ENCODE measurements around the gene ARFGAP3.

Gene ARFGAP3

GRCh38 chr22:42833104-42833503 is 24.0 kb downstream of the ARFGAP3 start:
- Histone ChIP-seq H3K27me3 (ENCODE audit: control insufficient read depth in 1 of 2, insufficient read depth in 2 of 2, low read length in 2 of 2) (no peaks in the 10 kb centered on the region), H3K9ac (ENCODE audit: low read length) (no peak overlapping the region), H3K9me3 (ENCODE audit: low read length) (no peaks in the 10 kb centered on the region), H3K27ac (ENCODE audit: low read depth, low read length) (no peak overlapping the region), H3K4me1 (ENCODE audit: insufficient read depth, low read length) (no peaks in the 10 kb centered on the region), H3K36me3 (ENCODE audit: insufficient read depth, low read length) (peaks cover 57% of the 10 kb centered on the region), H3K4me3 (ENCODE audit: low read depth in 1 of 2, low read length in 2 of 2) (no peak overlapping the region)

- Histone ChIP-seq H3K9ac (ENCODE audit: low read length) (no peak overlapping the region), H3K4me1 (ENCODE audit: insufficient read depth, low read length) (no peaks in the 10 kb centered on the region), H3K27ac (ENCODE audit: low read depth, low read length) (no peak overlapping the region), H3K36me3 (ENCODE audit: insufficient read depth, low read length) (peaks cover 61% of the 10 kb centered on the region), H3K9me3 (ENCODE audit: low read length) (no peaks in the 10 kb centered on the region), H3K4me3 (ENCODE audit: low read depth in 1 of 2, low read length in 2 of 2) (no peak overlapping the region), H3K27me3 (ENCODE audit: control insufficient read depth in 1 of 2, insufficient read depth in 2 of 2, low read length in 2 of 2) (no peaks in the 10 kb centered on the region)
Measured at GRCh38 chr22:42831712-42832111, 25.4 kb downstream of the ARFGAP3 start.

GRCh38 chr22:42830161-42830560 is 26.9 kb downstream of the ARFGAP3 start:
- no peak overlapping the region for H3K4me3 ChIP-seq (ENCODE audit: low read depth in 1 of 2, low read length in 2 of 2)
- H3K27me3 ChIP-seq (ENCODE audit: control insufficient read depth in 1 of 2, insufficient read depth in 2 of 2, low read length in 2 of 2), result no peaks in the 10 kb centered on the region
- no peak overlapping the region for H3K9ac ChIP-seq (ENCODE audit: low read length)
- H3K36me3 ChIP-seq (ENCODE audit: insufficient read depth, low read length), result peaks cover 63% of the 10 kb centered on the region
- H3K27ac ChIP-seq (ENCODE audit: low read depth, low read length), result no peak overlapping the region
- no peaks in the 10 kb centered on the region for H3K4me1 ChIP-seq (ENCODE audit: insufficient read depth, low read length)
- H3K9me3 ChIP-seq (ENCODE audit: low read length), result no peaks in the 10 kb centered on the region

GRCh38 chr22:42829302-42829701 is 27.8 kb downstream of the ARFGAP3 start:
- H3K36me3 ChIP-seq (ENCODE audit: insufficient read depth, low read length), result peaks cover 63% of the 10 kb centered on the region
- no peak overlapping the region for H3K27ac ChIP-seq (ENCODE audit: low read depth, low read length)
- no peaks in the 10 kb centered on the region for H3K4me1 ChIP-seq (ENCODE audit: insufficient read depth, low read length)
- H3K27me3 ChIP-seq (ENCODE audit: control insufficient read depth in 1 of 2, insufficient read depth in 2 of 2, low read length in 2 of 2), result no peaks in the 10 kb centered on the region
- no peak overlapping the region for H3K4me3 ChIP-seq (ENCODE audit: low read depth in 1 of 2, low read length in 2 of 2)
- H3K9me3 ChIP-seq (ENCODE audit: low read length), result no peaks in the 10 kb centered on the region
- no peak overlapping the region for H3K9ac ChIP-seq (ENCODE audit: low read length)

GRCh38 chr22:42825796-42826195 is 31.3 kb downstream of the ARFGAP3 start:
- H3K9ac ChIP-seq (ENCODE audit: low read length), result no peak overlapping the region
- no peak overlapping the region for H3K27ac ChIP-seq (ENCODE audit: low read depth, low read length)
- peaks cover 57% of the 10 kb centered on the region for H3K36me3 ChIP-seq (ENCODE audit: insufficient read depth, low read length)
- H3K4me1 ChIP-seq (ENCODE audit: insufficient read depth, low read length), result no peaks in the 10 kb centered on the region
- no peak overlapping the region for H3K4me3 ChIP-seq (ENCODE audit: low read depth in 1 of 2, low read length in 2 of 2)
- no peaks in the 10 kb centered on the region for H3K27me3 ChIP-seq (ENCODE audit: control insufficient read depth in 1 of 2, insufficient read depth in 2 of 2, low read length in 2 of 2)
- no peaks in the 10 kb centered on the region for H3K9me3 ChIP-seq (ENCODE audit: low read length)

- H3K27ac ChIP-seq (ENCODE audit: low read depth, low read length), result no peak overlapping the region
Measured at GRCh38 chr22:42821386-42821785, 35.7 kb downstream of the ARFGAP3 start.

GRCh38 chr22:42820045-42820763 is 36.9 kb downstream of the ARFGAP3 start:
- peaks cover 47% of the 10 kb centered on the region for H3K36me3 ChIP-seq (ENCODE audit: insufficient read depth, low read length)
- H3K27me3 ChIP-seq (ENCODE audit: control insufficient read depth in 1 of 2, insufficient read depth in 2 of 2, low read length in 2 of 2), result no peaks in the 10 kb centered on the region
- H3K27ac ChIP-seq (ENCODE audit: low read depth, low read length), result no peak overlapping the region
- H3K4me1 ChIP-seq (ENCODE audit: insufficient read depth, low read length), result peaks cover 12% of the 10 kb centered on the region
- no peak overlapping the region for H3K4me3 ChIP-seq (ENCODE audit: low read depth in 1 of 2, low read length in 2 of 2)
- no peak overlapping the region for H3K9ac ChIP-seq (ENCODE audit: low read length)
- no peaks in the 10 kb centered on the region for H3K9me3 ChIP-seq (ENCODE audit: low read length)

More at GRCh38 chr22:42821386-42821785, 35.7 kb downstream of the ARFGAP3 start:
- peaks cover 52% of the 10 kb centered on the region for H3K36me3 ChIP-seq (ENCODE audit: insufficient read depth, low read length)
- H3K9ac ChIP-seq (ENCODE audit: low read length), result no peak overlapping the region
- H3K4me3 ChIP-seq (ENCODE audit: low read depth in 1 of 2, low read length in 2 of 2), result no peak overlapping the region
- no peaks in the 10 kb centered on the region for H3K27me3 ChIP-seq (ENCODE audit: control insufficient read depth in 1 of 2, insufficient read depth in 2 of 2, low read length in 2 of 2)
- peaks cover 12% of the 10 kb centered on the region for H3K4me1 ChIP-seq (ENCODE audit: insufficient read depth, low read length)
- no peaks in the 10 kb centered on the region for H3K9me3 ChIP-seq (ENCODE audit: low read length)

- H3K9ac ChIP-seq (ENCODE audit: low read length), result no peak overlapping the region
- H3K27ac ChIP-seq (ENCODE audit: low read depth, low read length), result no peak overlapping the region
- H3K9me3 ChIP-seq (ENCODE audit: low read length), result no peaks in the 10 kb centered on the region
- H3K36me3 ChIP-seq (ENCODE audit: insufficient read depth, low read length), result peaks cover 40% of the 10 kb centered on the region
- peaks cover 14% of the 10 kb centered on the region for H3K4me1 ChIP-seq (ENCODE audit: insufficient read depth, low read length)
- no peaks in the 10 kb centered on the region for H3K27me3 ChIP-seq (ENCODE audit: control insufficient read depth in 1 of 2, insufficient read depth in 2 of 2, low read length in 2 of 2)
- H3K4me3 ChIP-seq (ENCODE audit: low read depth in 1 of 2, low read length in 2 of 2), result no peak overlapping the region
Measured at GRCh38 chr22:42819412-42820044, 37.5 kb downstream of the ARFGAP3 start.

- Histone ChIP-seq H3K27me3 (ENCODE audit: control insufficient read depth in 1 of 2, insufficient read depth in 2 of 2, low read length in 2 of 2) (no peaks in the 10 kb centered on the region), H3K4me3 (ENCODE audit: low read depth in 1 of 2, low read length in 2 of 2) (no peak overlapping the region), H3K27ac (ENCODE audit: low read depth, low read length) (no peak overlapping the region), H3K36me3 (ENCODE audit: insufficient read depth, low read length) (peaks cover 41% of the 10 kb centered on the region), H3K9ac (ENCODE audit: low read length) (no peak overlapping the region), H3K9me3 (ENCODE audit: low read length) (no peaks in the 10 kb centered on the region), H3K4me1 (ENCODE audit: insufficient read depth, low read length) (peaks cover 19% of the 10 kb centered on the region)
Measured at GRCh38 chr22:42817556-42817955, 39.5 kb downstream of the ARFGAP3 start.

- Histone ChIP-seq H3K4me1 (ENCODE audit: insufficient read depth, low read length) (peaks cover 19% of the 10 kb centered on the region), H3K27me3 (ENCODE audit: control insufficient read depth in 1 of 2, insufficient read depth in 2 of 2, low read length in 2 of 2) (no peaks in the 10 kb centered on the region), H3K9me3 (ENCODE audit: low read length) (no peaks in the 10 kb centered on the region), H3K27ac (ENCODE audit: low read depth, low read length) (no peak overlapping the region), H3K36me3 (ENCODE audit: insufficient read depth, low read length) (peaks cover 29% of the 10 kb centered on the region), H3K4me3 (ENCODE audit: low read depth in 1 of 2, low read length in 2 of 2) (no peak overlapping the region), H3K9ac (ENCODE audit: low read length) (no peak overlapping the region)
Measured at GRCh38 chr22:42816336-42816735, 40.7 kb downstream of the ARFGAP3 start.

- Histone ChIP-seq H3K4me3 (ENCODE audit: low read depth in 1 of 2, low read length in 2 of 2) (no peak overlapping the region), H3K27me3 (ENCODE audit: control insufficient read depth in 1 of 2, insufficient read depth in 2 of 2, low read length in 2 of 2) (no peaks in the 10 kb centered on the region), H3K9ac (ENCODE audit: low read length) (no peak overlapping the region), H3K9me3 (ENCODE audit: low read length) (no peaks in the 10 kb centered on the region), H3K4me1 (ENCODE audit: insufficient read depth, low read length) (peaks cover 11% of the 10 kb centered on the region), H3K36me3 (ENCODE audit: insufficient read depth, low read length) (peaks cover 25% of the 10 kb centered on the region), H3K27ac (ENCODE audit: low read depth, low read length) (no peak overlapping the region)
Measured at GRCh38 chr22:42814616-42815015, 42.5 kb downstream of the ARFGAP3 start.

GRCh38 chr22:42814215-42814614 is 42.9 kb downstream of the ARFGAP3 start:
- Histone ChIP-seq H3K27ac (ENCODE audit: low read depth, low read length) (no peak overlapping the region), H3K4me1 (ENCODE audit: insufficient read depth, low read length) (peaks cover 7% of the 10 kb centered on the region), H3K4me3 (ENCODE audit: low read depth in 1 of 2, low read length in 2 of 2) (no peak overlapping the region), H3K27me3 (ENCODE audit: control insufficient read depth in 1 of 2, insufficient read depth in 2 of 2, low read length in 2 of 2) (no peaks in the 10 kb centered on the region), H3K9ac (ENCODE audit: low read length) (no peak overlapping the region), H3K9me3 (ENCODE audit: low read length) (no peaks in the 10 kb centered on the region), H3K36me3 (ENCODE audit: insufficient read depth, low read length) (peaks cover 25% of the 10 kb centered on the region)
